WERI-Rb-1 (cell line): ENCODE results near the gene BTF3.

Experiments
- DNase-seq: peaks from one replicate; pipeline ENCODE4 v3.0.0-alpha.2; 2020
- H3K27ac ChIP-seq: fragments of 250-450 bp; sonication (Bioruptor Pico); 2 replicates; pipeline ENCODE4 v1.5.1; 2020; ENCODE audit warnings: mild to moderate bottlenecking, moderate library complexity
- H3K27me3 ChIP-seq: fragments of 250-450 bp; sonication (Bioruptor Pico); 2 replicates; pipeline ENCODE4 v1.5.1; 2021; ENCODE audit warnings: mild to moderate bottlenecking, low read depth, moderate library complexity; ENCODE audit not compliant: insufficient read depth, severe bottlenecking
- H3K36me3 ChIP-seq: fragments of 250-450 bp; sonication (Bioruptor Pico); 2 replicates; pipeline ENCODE4 v1.5.1; 2020; ENCODE audit warnings: mild to moderate bottlenecking, moderate library complexity
- H3K4me3 ChIP-seq: 2 replicates; pipeline ENCODE4 v1.5.1; 2011; ENCODE audit warnings: low read depth, mild to moderate bottlenecking, control low read depth, low read length
- H3K9me3 ChIP-seq: fragments of 250-450 bp; sonication (Bioruptor Pico); 2 replicates; pipeline ENCODE4 v1.5.1; 2021; ENCODE audit warnings: mild to moderate bottlenecking, moderate library complexity; ENCODE audit not compliant: severe bottlenecking
- CTCF ChIP-seq: IDR thresholded peaks from 2 replicates; pipeline ENCODE4 v1.5.1; 2011; ENCODE audit warnings: low read depth, mild to moderate bottlenecking, control low read depth, inconsistent platforms, low read length

BTF3 gene

GRCh38 chr5:73490088-73490487 is 8.2 kb upstream of the BTF3 start:
- no peak for TF ChIP-seq CTCF

GRCh38 chr5:73491155-73491554 is 7.1 kb upstream of the BTF3 start:
- Histone ChIP-seq H3K27ac (peak overlapping the region; percentile 15; the same call in 1 of the 2 replicates), H3K4me3 (no peak overlapping the region), H3K9me3 (no peaks in the 10 kb centered on the region), H3K36me3 (no peaks in the 10 kb centered on the region), H3K27me3 (no peaks in the 10 kb centered on the region)
- no peak for DNase-seq
- no peak for TF ChIP-seq CTCF

More at GRCh38 chr5:73490088-73490487, 8.2 kb upstream of the BTF3 start:
- Histone ChIP-seq H3K27ac (no peak overlapping the region), H3K4me3 (no peak overlapping the region), H3K9me3 (no peaks in the 10 kb centered on the region), H3K27me3 (no peaks in the 10 kb centered on the region), H3K36me3 (no peaks in the 10 kb centered on the region)
- no peak for DNase-seq

GRCh38 chr5:73493421-73493820 is 4.8 kb upstream of the BTF3 start:
- no peaks in the 10 kb centered on the region for H3K9me3 ChIP-seq
- no peak overlapping the region for H3K4me3 ChIP-seq
- peaks cover 2% of the 10 kb centered on the region for H3K36me3 ChIP-seq
- H3K27me3 ChIP-seq = no peaks in the 10 kb centered on the region
- TF ChIP-seq CTCF = no peak
- no peak for DNase-seq
- H3K27ac ChIP-seq = no peak overlapping the region

- Histone ChIP-seq H3K27ac (no peak overlapping the region), H3K36me3 (peaks cover 11% of the 10 kb centered on the region), H3K27me3 (no peaks in the 10 kb centered on the region), H3K4me3 (no peak overlapping the region), H3K9me3 (no peaks in the 10 kb centered on the region)
- no peak for DNase-seq
- no peak for TF ChIP-seq CTCF
Observed at GRCh38 chr5:73494721-73495120, 3.5 kb upstream of the BTF3 start.

GRCh38 chr5:73495772-73496335 is 2.4 kb upstream of the BTF3 start:
- Histone ChIP-seq H3K27me3 (no peaks in the 10 kb centered on the region), H3K4me3 (no peak overlapping the region), H3K27ac (no peak overlapping the region), H3K9me3 (no peaks in the 10 kb centered on the region), H3K36me3 (peaks cover 22% of the 10 kb centered on the region)
- DNase-seq = no peak
- TF ChIP-seq CTCF = no peak

- TF ChIP-seq CTCF = no peak
- H3K36me3 ChIP-seq = peaks cover 32% of the 10 kb centered on the region
- no peak for DNase-seq
- H3K9me3 ChIP-seq = no peaks in the 10 kb centered on the region
- no peaks in the 10 kb centered on the region for H3K27me3 ChIP-seq
- H3K4me3 ChIP-seq = peak overlapping the region; percentile 98
- H3K27ac ChIP-seq = peak overlapping the region; percentile 91
Observed at GRCh38 chr5:73496984-73497457, 1.2 kb upstream of the BTF3 start.
